ENCODE results near the gene HOXB13. TPM values are rescaled to one million over a fixed set of nuclear protein-coding genes. Genes with fewer than 3 reads are reported as not detected.
A peak's percentile ranks its signal among the peaks of the same experiment; 100 is the strongest.

The HOXB13 gene
- total and polyA plus RNA-seq, 2 donors (not counting 3 experiments of a cell fraction or from before 2014, with no cell fraction given), result not detected

GRCh38 chr17:48715496-48716399, 12.8 kb downstream of the HOXB13 start:
- BruUV-seq (replicated peaks), result no TSS peak
- dilution Hi-C loops (cut with MboI; ENCODE audit: extremely low pct_ligation_motif_present, low sequenced_read_pairs) (no loop called here), intact Hi-C loops (cut with micrococcal nuclease) (no loop called here)
- Histone ChIP-seq H3K9me1 (replicated peaks; ENCODE audit: control insufficient read depth, extremely low read depth, insufficient read depth, low read length) (no peaks in the 10 kb centered on the region), H4K20me1 (replicated peaks; ENCODE audit: control insufficient read depth, extremely low read depth, insufficient read depth, low read length) (no peaks in the 10 kb centered on the region), H3K4me1 (ENCODE audit: control insufficient read depth, extremely low read depth, insufficient read depth, low read length) (peaks cover 3% of the 10 kb centered on the region), H3K79me2 (ENCODE audit: control insufficient read depth, insufficient read depth, low read length) (no peaks in the 10 kb centered on the region), H3K36me3 (ENCODE audit: control insufficient read depth in 2 of 2, extremely low read depth in 1 of 2, insufficient read depth in 2 of 2, low read length in 2 of 2) (no peaks in the 10 kb centered on the region), H2AFZ (ENCODE audit: low read depth, low read length) (no peak overlapping the region), H3K9me3 (replicated peaks; ENCODE audit: control insufficient read depth, insufficient read depth, low read length) (no peaks in the 10 kb centered on the region), H3K27me3 (ENCODE audit: control insufficient read depth in 2 of 2, insufficient read depth in 2 of 2, low read length in 2 of 2) (peaks cover 57 to 66% of the 10 kb centered on the region in 2 experiments), H3K4me3 (replicated peaks in 1 of 3; ENCODE audit: insufficient read depth in 1 of 3, low read depth in 1 of 3, low read length in 3 of 3) (no peak overlapping the region), H3K27ac (ENCODE audit: insufficient read depth, low read depth, low read length) (no peak overlapping the region), H3K9ac (replicated peaks; ENCODE audit: extremely low read depth, insufficient read depth, low read length) (no peak overlapping the region), H3K4me2 (ENCODE audit: insufficient read depth, low read length) (no peak overlapping the region)
- no peak for DNase-seq (ENCODE audit: low read depth, low spot score)
- POLR2A ChIA-PET, result interaction anchor here (0.6 kb wide), 1 partner anchor 25 kb away, joined by 5 read pairs; no protein-coding TSS in a partner anchor
- TF ChIP-seq JUN (IDR thresholded peaks at IDR 0.05; ENCODE audit: borderline replicate concordance, insufficient read depth, insufficient read length, low read depth), result no peak
- no peak for TF ChIP-seq MYC (IDR thresholded peaks at IDR 0.05; ENCODE audit: low read depth, low read length)
- FAIRE-seq, result no peak
- CTCF ChIA-PET, result interaction anchor here (1.1 to 1.8 kb wide), 4 partner anchors 9 to 79 kb away, joined by 3 to 6 read pairs (median 4); no protein-coding TSS in a partner anchor

GRCh38 chr17:48711128-48711527, 17.4 kb downstream of the HOXB13 start:
- Histone ChIP-seq H3K4me3 (replicated peaks in 1 of 3; ENCODE audit: insufficient read depth in 1 of 3, low read depth in 1 of 3, low read length in 3 of 3) (no peak overlapping the region), H3K4me1 (ENCODE audit: control insufficient read depth, extremely low read depth, insufficient read depth, low read length) (no peaks in the 10 kb centered on the region), H2AFZ (ENCODE audit: low read depth, low read length) (no peak overlapping the region), H3K9me1 (replicated peaks; ENCODE audit: control insufficient read depth, extremely low read depth, insufficient read depth, low read length) (no peaks in the 10 kb centered on the region), H3K27ac (ENCODE audit: insufficient read depth, low read depth, low read length) (no peak overlapping the region), H3K9me3 (replicated peaks; ENCODE audit: control insufficient read depth, insufficient read depth, low read length) (no peaks in the 10 kb centered on the region), H3K36me3 (ENCODE audit: control insufficient read depth in 2 of 2, extremely low read depth in 1 of 2, insufficient read depth in 2 of 2, low read length in 2 of 2) (no peaks in the 10 kb centered on the region), H3K27me3 (ENCODE audit: control insufficient read depth in 2 of 2, insufficient read depth in 2 of 2, low read length in 2 of 2) (peaks cover 29 to 39% of the 10 kb centered on the region in 2 experiments), H3K79me2 (ENCODE audit: control insufficient read depth, insufficient read depth, low read length) (no peaks in the 10 kb centered on the region), H3K4me2 (ENCODE audit: insufficient read depth, low read length) (no peak overlapping the region), H4K20me1 (replicated peaks; ENCODE audit: control insufficient read depth, extremely low read depth, insufficient read depth, low read length) (no peaks in the 10 kb centered on the region), H3K9ac (replicated peaks; ENCODE audit: extremely low read depth, insufficient read depth, low read length) (no peak overlapping the region)
- ChIA-PET POLR2A (no interaction called here), CTCF (interaction anchor here (0.8 to 3.7 kb wide), 3 partner anchors 9 to 32 kb away, joined by 3 to 19 read pairs (median 13); no protein-coding TSS in a partner anchor)
- TF ChIP-seq CTCF (IDR thresholded peaks at IDR 0.05; ENCODE audit: extremely low read depth in 1 of 2, insufficient read depth in 1 of 2, low read depth in 1 of 2, low read length in 2 of 2) (no peak), GATA2 (IDR thresholded peaks at IDR 0.05; ENCODE audit: insufficient read depth, insufficient read length, low read depth, low read length) (no peak), EZH2 (IDR thresholded peaks at IDR 0.05; ENCODE audit: borderline replicate concordance, low read depth, low read length, severe bottlenecking) (no peak), MAX (IDR thresholded peaks at IDR 0.05; ENCODE audit: insufficient read depth, insufficient read length) (no peak), JUN (IDR thresholded peaks at IDR 0.05; ENCODE audit: borderline replicate concordance, insufficient read depth, insufficient read length, low read depth) (no peak), POLR2AphosphoS5 (IDR thresholded peaks at IDR 0.05; ENCODE audit: insufficient read depth, low read depth, low read length) (no peak), FOS (IDR thresholded peaks at IDR 0.05; ENCODE audit: borderline replicate concordance, insufficient read depth, low read length) (no peak), MYC (IDR thresholded peaks at IDR 0.05; ENCODE audit: low read depth, low read length) (no peak), POLR2A (IDR thresholded peaks at IDR 0.05; ENCODE audit: low read depth, low read length) (no peak)
- DNase-seq (ENCODE audit: low read depth, low spot score), result no peak
- intact Hi-C loops (cut with micrococcal nuclease), result no loop called here
- dilution Hi-C loops (cut with MboI; ENCODE audit: extremely low pct_ligation_motif_present, low sequenced_read_pairs), result no loop called here
- BruUV-seq (replicated peaks), result no TSS peak
- FAIRE-seq, result peak; percentile 55

Measured in endothelial cell of umbilical vein (primary cell).